ENCODE results near the gene PPT2. TPM values are rescaled to one million over a fixed set of nuclear protein-coding genes. Genes with fewer than 3 reads are reported as not detected.
"Not testable (repeated sequence)": the region's sequence is repeated elsewhere in the genome, so short reads cannot be mapped to it uniquely, and the experiment has no call there.

Gene PPT2
- polyA plus RNA-seq, 1 donor from 2014 or later, result 330 TPM

DNA sequence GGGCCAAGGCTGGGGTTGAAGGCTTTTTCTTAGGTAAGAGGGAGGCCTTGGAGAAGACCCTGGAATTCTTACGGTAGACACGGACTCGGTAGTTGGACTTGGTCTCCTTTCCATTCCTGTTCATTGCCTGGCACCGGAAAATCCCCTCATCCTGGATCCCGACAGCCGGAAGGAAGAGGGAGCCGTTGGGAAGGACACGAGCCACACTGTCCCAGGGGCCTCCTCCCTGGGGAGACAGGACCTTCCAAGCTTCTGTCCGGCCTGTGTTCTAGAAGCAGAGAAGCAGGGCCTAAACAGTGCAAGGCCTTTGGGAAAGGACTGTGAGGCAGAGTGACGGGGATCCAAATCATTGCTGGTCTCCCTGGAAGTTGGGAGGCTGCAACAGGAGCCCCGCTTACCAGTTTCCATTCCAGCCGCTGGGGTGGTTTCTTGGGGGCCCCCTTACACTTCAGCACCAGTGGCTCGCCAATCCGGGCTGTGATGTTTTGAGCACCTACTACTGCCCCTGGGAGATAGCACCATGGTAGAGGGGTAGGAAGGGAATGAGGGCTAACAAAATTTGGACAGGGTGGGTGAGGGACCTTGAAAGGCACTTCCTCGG, 29.6 kb downstream of the PPT2 start:
- Histone ChIP-seq H3K9me3 (ENCODE audit: low read length) (no peaks in the 10 kb centered on the region), H3K4me3 (ENCODE audit: low read length) (no peak overlapping the region), H3K27ac (ENCODE audit: low read length) (no peak overlapping the region), H3K9me2 (ENCODE audit: insufficient read depth, low read length) (no peaks in the 10 kb centered on the region), H3K36me3 (ENCODE audit: insufficient read depth, low read length) (no peaks in the 10 kb centered on the region), H4K20me1 (ENCODE audit: insufficient read depth) (no peaks in the 10 kb centered on the region), H3K9ac (ENCODE audit: low read length) (no peak overlapping the region), H3K79me2 (replicated peaks; ENCODE audit: insufficient read depth, low read length) (peaks cover 18% of the 10 kb centered on the region), H2AFZ (ENCODE audit: low read depth, low read length) (no peak overlapping the region), H3K27me3 (ENCODE audit: insufficient read depth, low read depth, low read length) (no peaks in the 10 kb centered on the region), H3F3A (ENCODE audit: insufficient read depth, low read length, poor library complexity, severe bottlenecking) (no peaks in the 10 kb centered on the region), H3K4me2 (ENCODE audit: low read length) (no peak overlapping the region)
- TF ChIP-seq, protein P1, sequence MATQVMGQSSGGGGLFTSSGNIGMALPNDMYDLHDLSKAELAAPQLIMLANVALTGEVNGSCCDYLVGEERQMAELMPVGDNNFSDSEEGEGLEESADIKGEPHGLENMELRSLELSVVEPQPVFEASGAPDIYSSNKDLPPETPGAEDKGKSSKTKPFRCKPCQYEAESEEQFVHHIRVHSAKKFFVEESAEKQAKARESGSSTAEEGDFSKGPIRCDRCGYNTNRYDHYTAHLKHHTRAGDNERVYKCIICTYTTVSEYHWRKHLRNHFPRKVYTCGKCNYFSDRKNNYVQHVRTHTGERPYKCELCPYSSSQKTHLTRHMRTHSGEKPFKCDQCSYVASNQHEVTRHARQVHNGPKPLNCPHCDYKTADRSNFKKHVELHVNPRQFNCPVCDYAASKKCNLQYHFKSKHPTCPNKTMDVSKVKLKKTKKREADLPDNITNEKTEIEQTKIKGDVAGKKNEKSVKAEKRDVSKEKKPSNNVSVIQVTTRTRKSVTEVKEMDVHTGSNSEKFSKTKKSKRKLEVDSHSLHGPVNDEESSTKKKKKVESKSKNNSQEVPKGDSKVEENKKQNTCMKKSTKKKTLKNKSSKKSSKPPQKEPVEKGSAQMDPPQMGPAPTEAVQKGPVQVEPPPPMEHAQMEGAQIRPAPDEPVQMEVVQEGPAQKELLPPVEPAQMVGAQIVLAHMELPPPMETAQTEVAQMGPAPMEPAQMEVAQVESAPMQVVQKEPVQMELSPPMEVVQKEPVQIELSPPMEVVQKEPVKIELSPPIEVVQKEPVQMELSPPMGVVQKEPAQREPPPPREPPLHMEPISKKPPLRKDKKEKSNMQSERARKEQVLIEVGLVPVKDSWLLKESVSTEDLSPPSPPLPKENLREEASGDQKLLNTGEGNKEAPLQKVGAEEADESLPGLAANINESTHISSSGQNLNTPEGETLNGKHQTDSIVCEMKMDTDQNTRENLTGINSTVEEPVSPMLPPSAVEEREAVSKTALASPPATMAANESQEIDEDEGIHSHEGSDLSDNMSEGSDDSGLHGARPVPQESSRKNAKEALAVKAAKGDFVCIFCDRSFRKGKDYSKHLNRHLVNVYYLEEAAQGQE (IDR thresholded peaks at IDR 0.05; ENCODE audit: borderline replicate concordance), result no peak
- TF ChIP-seq, protein P2, sequence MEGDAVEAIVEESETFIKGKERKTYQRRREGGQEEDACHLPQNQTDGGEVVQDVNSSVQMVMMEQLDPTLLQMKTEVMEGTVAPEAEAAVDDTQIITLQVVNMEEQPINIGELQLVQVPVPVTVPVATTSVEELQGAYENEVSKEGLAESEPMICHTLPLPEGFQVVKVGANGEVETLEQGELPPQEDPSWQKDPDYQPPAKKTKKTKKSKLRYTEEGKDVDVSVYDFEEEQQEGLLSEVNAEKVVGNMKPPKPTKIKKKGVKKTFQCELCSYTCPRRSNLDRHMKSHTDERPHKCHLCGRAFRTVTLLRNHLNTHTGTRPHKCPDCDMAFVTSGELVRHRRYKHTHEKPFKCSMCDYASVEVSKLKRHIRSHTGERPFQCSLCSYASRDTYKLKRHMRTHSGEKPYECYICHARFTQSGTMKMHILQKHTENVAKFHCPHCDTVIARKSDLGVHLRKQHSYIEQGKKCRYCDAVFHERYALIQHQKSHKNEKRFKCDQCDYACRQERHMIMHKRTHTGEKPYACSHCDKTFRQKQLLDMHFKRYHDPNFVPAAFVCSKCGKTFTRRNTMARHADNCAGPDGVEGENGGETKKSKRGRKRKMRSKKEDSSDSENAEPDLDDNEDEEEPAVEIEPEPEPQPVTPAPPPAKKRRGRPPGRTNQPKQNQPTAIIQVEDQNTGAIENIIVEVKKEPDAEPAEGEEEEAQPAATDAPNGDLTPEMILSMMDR (IDR thresholded peaks at IDR 0.05; ENCODE audit: poor library complexity, severe bottlenecking), result no peak
- TF ChIP-seq EP300 (conservative IDR thresholded peaks at IDR 0.05; ENCODE audit: poor library complexity, severe bottlenecking) (no peak), TAF1 (IDR thresholded peaks at IDR 0.05; ENCODE audit: low read depth) (no peak), RAD21 (conservative IDR thresholded peaks at IDR 0.05) (no peak)

GRCh38 chr6:32184084-32184640, 30.2 kb downstream of the PPT2 start, which contains the start of gene AGER:
TSS of gene AGER (minus strand) at chr6:32184253. CDS start at chr6:32184222, 31 bp downstream.
- H4K20me1 ChIP-seq (ENCODE audit: insufficient read depth), result no peaks in the 10 kb centered on the region
- H3K27ac ChIP-seq (ENCODE audit: low read length), result no peak within 1 kb of the TSS
- H3K36me3 ChIP-seq (ENCODE audit: insufficient read depth, low read length), result no peaks in the 10 kb centered on the region

GRCh38 chr6:32185681-32186131, 31.8 kb downstream of the PPT2 start:
- H3K36me3 ChIP-seq (ENCODE audit: insufficient read depth, low read length); H3K4me2 ChIP-seq (ENCODE audit: low read length); H3K9me2 ChIP-seq (ENCODE audit: insufficient read depth, low read length); H2AFZ ChIP-seq (ENCODE audit: low read depth, low read length); H3K9me3 ChIP-seq (ENCODE audit: low read length); H3F3A ChIP-seq (ENCODE audit: insufficient read depth, low read length, poor library complexity, severe bottlenecking); H3K9ac ChIP-seq (ENCODE audit: low read length); H3K27ac ChIP-seq (ENCODE audit: low read length); H3K4me3 ChIP-seq (ENCODE audit: low read length); H3K27me3 ChIP-seq (ENCODE audit: insufficient read depth, low read depth, low read length); H4K20me1 ChIP-seq (ENCODE audit: insufficient read depth): not testable (repeated sequence)
- H3K79me2 ChIP-seq (replicated peaks; ENCODE audit: insufficient read depth, low read length), result peaks cover 15% of the 10 kb centered on the region

More at GRCh38 chr6:32184084-32184640, 30.2 kb downstream of the PPT2 start, which contains the start of gene AGER:
- Histone ChIP-seq H3K9me3 (ENCODE audit: low read length) (no peaks in the 10 kb centered on the region), H3K9ac (ENCODE audit: low read length) (no peak within 1 kb of the TSS), H3K27me3 (ENCODE audit: insufficient read depth, low read depth, low read length) (no peaks in the 10 kb centered on the region), H3K4me3 (ENCODE audit: low read length) (no peak within 1 kb of the TSS), H2AFZ (ENCODE audit: low read depth, low read length) (no peak within 1 kb of the TSS), H3F3A (ENCODE audit: insufficient read depth, low read length, poor library complexity, severe bottlenecking) (no peaks in the 10 kb centered on the region), H3K4me2 (ENCODE audit: low read length) (no peak within 1 kb of the TSS), H3K79me2 (replicated peaks; ENCODE audit: insufficient read depth, low read length) (peaks cover 16% of the 10 kb centered on the region), H3K9me2 (ENCODE audit: insufficient read depth, low read length) (no peaks in the 10 kb centered on the region)
- TF ChIP-seq TAF1 (IDR thresholded peaks at IDR 0.05; ENCODE audit: low read depth) (no peak), SMC3 (conservative IDR thresholded peaks at IDR 0.05; ENCODE audit: poor library complexity) (no peak)
- TF ChIP-seq, protein P2 (IDR thresholded peaks at IDR 0.05; ENCODE audit: poor library complexity, severe bottlenecking), result no peak

DNA sequence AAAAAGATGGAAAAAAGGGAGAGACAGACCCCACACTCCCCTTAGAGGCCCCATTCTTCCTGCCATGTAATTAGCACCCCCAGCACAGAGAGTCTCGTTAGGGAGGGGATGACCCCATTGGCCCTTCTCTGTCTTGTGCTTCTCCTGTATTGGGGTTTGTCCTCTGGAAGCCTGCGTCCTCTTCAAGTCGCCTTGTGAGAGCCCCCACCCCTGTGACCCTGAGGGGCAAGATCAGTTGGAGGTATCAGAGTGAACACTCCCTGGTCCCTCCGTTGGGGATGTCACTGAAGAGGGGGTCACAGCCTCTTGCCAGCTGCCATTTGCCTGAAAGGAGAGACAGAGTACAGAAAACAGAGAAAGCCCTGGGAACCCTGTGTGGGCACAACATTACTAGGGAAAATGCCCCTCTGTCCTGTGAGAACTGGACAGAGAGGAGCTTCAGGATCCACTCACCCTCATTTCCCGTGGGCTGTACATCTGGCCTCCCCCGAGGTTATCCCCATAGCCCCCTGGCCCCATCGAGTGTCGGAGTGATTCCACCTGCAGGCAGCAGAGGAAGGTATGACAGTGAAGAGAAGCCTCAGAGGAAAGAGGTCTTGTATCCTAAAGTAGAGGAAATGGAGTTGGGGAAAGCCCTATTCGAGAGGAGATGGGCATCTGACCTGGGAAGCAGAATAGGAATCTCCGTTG, 32.4 kb downstream of the PPT2 start:
- H4K20me1 ChIP-seq (ENCODE audit: insufficient read depth), result not testable (repeated sequence)

More for the DNA sequence above, 32.4 kb downstream of the PPT2 start:
- not testable (repeated sequence) for H3K9me3 ChIP-seq (ENCODE audit: low read length); H2AFZ ChIP-seq (ENCODE audit: low read depth, low read length); H3K4me2 ChIP-seq (ENCODE audit: low read length); H3K4me3 ChIP-seq (ENCODE audit: low read length); H3F3A ChIP-seq (ENCODE audit: insufficient read depth, low read length, poor library complexity, severe bottlenecking); H3K27ac ChIP-seq (ENCODE audit: low read length); H3K36me3 ChIP-seq (ENCODE audit: insufficient read depth, low read length); H3K27me3 ChIP-seq (ENCODE audit: insufficient read depth, low read depth, low read length); H3K9ac ChIP-seq (ENCODE audit: low read length); H3K9me2 ChIP-seq (ENCODE audit: insufficient read depth, low read length)
- H3K79me2 ChIP-seq (replicated peaks; ENCODE audit: insufficient read depth, low read length), result peaks cover 17% of the 10 kb centered on the region

Measured in neural cell (in vitro differentiated cells).